Fibroblast of skin of right biceps (primary cell): Measurements from ENCODE around the gene CELA3A.
A peak's percentile ranks its signal among the peaks of the same experiment; 100 is the strongest.
"Not testable (repeated sequence)": the region's sequence is repeated elsewhere in the genome, so short reads cannot be mapped to it uniquely, and the experiment has no call there.

ENCODE experiments used
- DNase-seq: peaks from one replicate; pipeline ENCODE4 v3.0.0-alpha.2; 2013

CELA3A gene

GRCh38 chr1:22021061-22021460 lies 19.6 kb downstream of the CELA3A start:
- DNase-seq = no peak

- DNase-seq = peak; percentile 92
Measured at GRCh38 chr1:22024485-22025367, 23.3 kb downstream of the CELA3A start.

- DNase-seq = peak; percentile 90
Measured at GRCh38 chr1:22025368-22026155, 24.1 kb downstream of the CELA3A start.

GRCh38 chr1:22026924-22027289 lies 25.4 kb downstream of the CELA3A start:
- DNase-seq = no peak

GRCh38 chr1:22030057-22030456 lies 28.6 kb downstream of the CELA3A start:
- DNase-seq = no peak

- DNase-seq = no peak
Measured at GRCh38 chr1:22030473-22030872, 29.0 kb downstream of the CELA3A start.

GRCh38 chr1:22031214-22031962 lies 29.9 kb downstream of the CELA3A start:
- no peak for DNase-seq

GRCh38 chr1:22034834-22035233 lies 33.4 kb downstream of the CELA3A start:
- DNase-seq = not testable (repeated sequence)

- DNase-seq = no peak
Measured at GRCh38 chr1:22037520-22037919, 36.1 kb downstream of the CELA3A start.

- no peak for DNase-seq
Measured at GRCh38 chr1:22038036-22038435, 36.6 kb downstream of the CELA3A start.

GRCh38 chr1:22039594-22040285 lies 38.3 kb downstream of the CELA3A start:
- peak; percentile 55 for DNase-seq

GRCh38 chr1:22040286-22040623 lies 38.8 kb downstream of the CELA3A start:
- DNase-seq = no peak

GRCh38 chr1:22041505-22041904 lies 40.0 kb downstream of the CELA3A start:
- no peak for DNase-seq

GRCh38 chr1:22043198-22043769 lies 41.8 kb downstream of the CELA3A start:
- no peak for DNase-seq

GRCh38 chr1:22044690-22045420 lies 43.4 kb downstream of the CELA3A start:
- DNase-seq = peak; percentile 90

- peak; percentile 35 for DNase-seq
Measured at GRCh38 chr1:22045604-22046228, 44.3 kb downstream of the CELA3A start.

- DNase-seq = no peak
Measured at GRCh38 chr1:22048351-22049192, 47.1 kb downstream of the CELA3A start.

GRCh38 chr1:22050330-22050729 lies 48.9 kb downstream of the CELA3A start:
- no peak for DNase-seq

- no peak for DNase-seq
Measured at GRCh38 chr1:22051607-22052114, 50.2 kb downstream of the CELA3A start.
